ENCODE data around the gene DNASE1L2.

The DNASE1L2 gene

GRCh38 chr16:2271848-2272461, 35.7 kb downstream of the DNASE1L2 start:
- no peak overlapping the region for H3K4me3 ChIP-seq (ENCODE audit: low read depth, low read length)
- TF ChIP-seq POLR2A (IDR thresholded peaks at IDR 0.05; ENCODE audit: extremely low read depth, insufficient read length): no peak
- TF ChIP-seq MYC (IDR thresholded peaks at IDR 0.05; ENCODE audit: low read depth, low read length): no peak
- TF ChIP-seq, protein P1, sequence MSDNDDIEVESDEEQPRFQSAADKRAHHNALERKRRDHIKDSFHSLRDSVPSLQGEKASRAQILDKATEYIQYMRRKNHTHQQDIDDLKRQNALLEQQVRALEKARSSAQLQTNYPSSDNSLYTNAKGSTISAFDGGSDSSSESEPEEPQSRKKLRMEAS (IDR thresholded peaks at IDR 0.05; ENCODE audit: low read depth, low read length): no peak
- no peak for TF ChIP-seq CTCF (IDR thresholded peaks at IDR 0.05; ENCODE audit: low read depth, low read length)
- no peak for DNase-seq (ENCODE audit: low read depth)

- no peak overlapping the region for H3K4me3 ChIP-seq (ENCODE audit: low read depth, low read length)
- no peak for DNase-seq (ENCODE audit: low read depth)
- TF ChIP-seq, protein P1 (IDR thresholded peaks at IDR 0.05; ENCODE audit: low read depth, low read length): no peak
- TF ChIP-seq POLR2A (IDR thresholded peaks at IDR 0.05; ENCODE audit: extremely low read depth, insufficient read length) (no peak), MYC (IDR thresholded peaks at IDR 0.05; ENCODE audit: low read depth, low read length) (no peak), CTCF (IDR thresholded peaks at IDR 0.05; ENCODE audit: low read depth, low read length) (no peak)
Observed at GRCh38 chr16:2273484-2273883, 37.2 kb downstream of the DNASE1L2 start.

DNA sequence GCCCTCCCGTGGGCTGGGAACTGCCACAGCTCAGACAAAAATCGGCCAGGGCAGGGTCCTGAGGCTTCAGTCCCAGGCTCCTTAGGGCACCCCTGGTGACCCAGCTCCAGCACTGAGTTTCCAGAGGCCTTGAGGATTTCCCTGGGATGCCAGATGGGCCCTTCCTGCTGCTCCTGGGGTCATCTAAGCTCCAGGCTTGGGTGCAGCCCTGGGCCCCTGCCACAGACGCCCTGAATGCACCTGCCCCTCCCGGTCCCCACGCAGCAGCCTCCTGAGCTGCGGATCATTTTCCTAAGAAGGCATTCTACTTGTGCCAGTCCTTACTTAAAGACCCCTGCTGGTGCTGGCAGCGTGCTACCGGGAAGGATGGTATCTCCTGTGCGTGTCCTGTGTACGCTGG, 37.7 kb downstream of the DNASE1L2 start:
- no peak overlapping the region for H3K4me3 ChIP-seq (ENCODE audit: low read depth, low read length)
- DNase-seq (ENCODE audit: low read depth): no peak
- no peak for TF ChIP-seq MYC (IDR thresholded peaks at IDR 0.05; ENCODE audit: low read depth, low read length)
- no peak for TF ChIP-seq POLR2A (IDR thresholded peaks at IDR 0.05; ENCODE audit: extremely low read depth, insufficient read length)
- TF ChIP-seq, protein P1 (IDR thresholded peaks at IDR 0.05; ENCODE audit: low read depth, low read length): no peak
- TF ChIP-seq CTCF (IDR thresholded peaks at IDR 0.05; ENCODE audit: low read depth, low read length): no peak

GRCh38 chr16:2275476-2276367, 39.5 kb downstream of the DNASE1L2 start:
- DNase-seq (ENCODE audit: low read depth): no peak
- no peak overlapping the region for H3K4me3 ChIP-seq (ENCODE audit: low read depth, low read length)
- TF ChIP-seq POLR2A (IDR thresholded peaks at IDR 0.05; ENCODE audit: extremely low read depth, insufficient read length) (no peak), CTCF (IDR thresholded peaks at IDR 0.05; ENCODE audit: low read depth, low read length) (no peak), MYC (IDR thresholded peaks at IDR 0.05; ENCODE audit: low read depth, low read length) (no peak)
- TF ChIP-seq, protein P1 (IDR thresholded peaks at IDR 0.05; ENCODE audit: low read depth, low read length): no peak

DNA sequence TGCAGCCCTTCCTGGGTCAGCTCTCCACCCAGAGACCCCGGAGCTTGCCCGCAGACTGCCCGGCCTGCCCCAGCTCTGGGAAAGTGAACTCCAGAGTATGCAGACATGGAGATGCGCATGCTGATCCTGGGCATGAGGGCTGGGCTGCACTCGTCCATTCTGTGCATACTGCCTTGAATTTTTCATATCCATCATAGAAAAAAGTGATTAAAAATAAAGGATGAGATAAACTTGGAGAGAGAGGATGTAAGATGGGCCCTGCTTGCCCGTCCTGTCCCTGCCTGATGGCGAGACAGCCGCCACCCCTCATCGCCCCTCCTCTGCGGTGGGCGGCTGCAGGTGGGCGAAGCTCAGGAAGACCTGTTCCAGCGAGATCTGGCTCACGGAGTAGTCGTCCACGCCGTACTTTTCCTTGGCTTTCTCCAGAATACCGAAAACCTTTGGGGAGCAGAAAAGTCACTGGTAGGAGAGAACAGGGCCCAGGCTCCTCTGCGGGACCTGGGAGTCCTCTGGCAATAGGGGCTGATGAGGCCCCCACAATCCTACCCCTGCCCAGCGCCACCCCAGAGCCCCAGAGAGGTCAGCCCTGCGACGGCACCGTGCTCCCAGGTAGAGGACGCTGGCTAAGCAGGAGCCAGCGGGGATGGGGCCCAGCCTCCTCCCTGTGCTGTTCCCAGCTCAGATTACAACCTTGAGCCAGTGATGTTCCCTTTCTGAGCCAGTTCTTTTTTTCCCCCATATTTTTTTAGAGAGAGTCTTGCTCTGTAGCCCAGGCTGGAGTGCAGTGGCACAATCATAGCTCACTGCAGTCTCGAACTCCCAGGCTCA, 40.3 kb downstream of the DNASE1L2 start:
- no peak for DNase-seq (ENCODE audit: low read depth)
- no peak for TF ChIP-seq POLR2A (IDR thresholded peaks at IDR 0.05; ENCODE audit: extremely low read depth, insufficient read length)
- TF ChIP-seq MYC (IDR thresholded peaks at IDR 0.05; ENCODE audit: low read depth, low read length): no peak
- TF ChIP-seq, protein P1 (IDR thresholded peaks at IDR 0.05; ENCODE audit: low read depth, low read length): no peak
- TF ChIP-seq CTCF (IDR thresholded peaks at IDR 0.05; ENCODE audit: low read depth, low read length): no peak
- H3K4me3 ChIP-seq (ENCODE audit: low read depth, low read length): no peak overlapping the region

Data from NB4 (cell line).